ENCODE results near the gene PPP1R12A.

GRCh38 chr12:79891506-79892162 is 43.3 kb downstream of the PPP1R12A start:
- TF ChIP-seq, protein P1, sequence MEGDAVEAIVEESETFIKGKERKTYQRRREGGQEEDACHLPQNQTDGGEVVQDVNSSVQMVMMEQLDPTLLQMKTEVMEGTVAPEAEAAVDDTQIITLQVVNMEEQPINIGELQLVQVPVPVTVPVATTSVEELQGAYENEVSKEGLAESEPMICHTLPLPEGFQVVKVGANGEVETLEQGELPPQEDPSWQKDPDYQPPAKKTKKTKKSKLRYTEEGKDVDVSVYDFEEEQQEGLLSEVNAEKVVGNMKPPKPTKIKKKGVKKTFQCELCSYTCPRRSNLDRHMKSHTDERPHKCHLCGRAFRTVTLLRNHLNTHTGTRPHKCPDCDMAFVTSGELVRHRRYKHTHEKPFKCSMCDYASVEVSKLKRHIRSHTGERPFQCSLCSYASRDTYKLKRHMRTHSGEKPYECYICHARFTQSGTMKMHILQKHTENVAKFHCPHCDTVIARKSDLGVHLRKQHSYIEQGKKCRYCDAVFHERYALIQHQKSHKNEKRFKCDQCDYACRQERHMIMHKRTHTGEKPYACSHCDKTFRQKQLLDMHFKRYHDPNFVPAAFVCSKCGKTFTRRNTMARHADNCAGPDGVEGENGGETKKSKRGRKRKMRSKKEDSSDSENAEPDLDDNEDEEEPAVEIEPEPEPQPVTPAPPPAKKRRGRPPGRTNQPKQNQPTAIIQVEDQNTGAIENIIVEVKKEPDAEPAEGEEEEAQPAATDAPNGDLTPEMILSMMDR (IDR thresholded peaks at IDR 0.05) = no peak
- TF ChIP-seq POLR2A (IDR thresholded peaks at IDR 0.05) = no peak

Data from vagina (tissue), 2 donors.